Lower leg skin (tissue), 4 donors: ENCODE data around the gene CAB39L. TPM values are rescaled to one million over a fixed set of nuclear protein-coding genes. Genes with fewer than 3 reads are reported as not detected.

Source experiments
- DNase-seq, 2 donors: peaks; one replicate each; pipeline ENCODE4 v3.0.0-alpha.2; 2019; ENCODE audit warnings: low spot score in 2 of 2
- H3K4me3 ChIP-seq: fragments of 200-600 bp; sonication (generic); 2 replicates; pipeline ENCODE4 v1.5.1; 2017; ENCODE audit warnings: mild to moderate bottlenecking, low read depth; ENCODE audit not compliant: poor library complexity, severe bottlenecking
- POLR2A ChIP-seq, 2 donors: fragments of 450-650 bp; IDR thresholded peaks; one replicate each; pipeline ENCODE4 v1.6.1; 2016 to 2017; ENCODE audit warnings: antibody characterized with exemption in 2 of 2, mild to moderate bottlenecking in 1 of 2, moderate library complexity in 1 of 2
- WGBS, 2 donors: methylation state at CpG; one replicate each; pipeline ENCODE4 v1.1.5; 2018; 5-methylcytosine and 5-hydroxymethylcytosine counted together
- intact Hi-C: fragments of 100-400 bp; cut with DNase I; formaldehyde crosslinking; loops from one replicate; pipeline ENCODE4 v1.15.0; 2023; ENCODE audit warnings: low total_unique reads
- total RNA-seq, 4 donors: library from RNA; depleted of rRNA; stranded (reverse); fragments of >200 nt; gene quantifications; one replicate each; pipeline ENCODE4 v1.1.0, GENCODE V29; 2016
- TF ChIP-seq, protein P1 (sequence below), 3 donors: fragments of 450-650 bp; IDR thresholded peaks; one replicate each; pipeline ENCODE4 v1.5.1; 2016; ENCODE audit warnings: antibody characterized with exemption in 3 of 3, mild to moderate bottlenecking in 3 of 3, moderate library complexity in 2 of 3

The CAB39L gene
- total RNA-seq, 4 donors from 2014 or later = 14.9 to 31.1 (median 26.3) TPM

DNA sequence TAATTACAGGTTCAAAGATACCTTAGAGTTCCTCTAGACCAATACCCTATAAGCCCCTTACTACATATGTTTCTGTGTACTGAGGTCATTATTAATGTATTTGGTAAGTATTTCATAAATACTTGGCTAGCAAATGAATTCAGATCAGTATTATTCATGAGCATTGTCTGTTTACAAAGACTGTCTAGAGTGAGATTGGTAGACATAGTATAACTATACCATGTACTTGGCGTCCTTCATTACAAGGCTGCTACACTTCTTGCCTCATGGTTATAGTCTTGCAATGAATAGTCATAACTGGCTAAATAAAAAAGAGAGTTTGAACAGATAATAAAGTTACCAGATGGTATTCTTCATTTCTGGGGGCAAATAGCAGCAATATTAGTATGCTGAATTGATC lies 12.3 kb upstream of the CAB39L start:
- WGBS, 2 donors = 88 to 93% methylated on average over 1 of the region's 1 CpG
- DNase-seq = no peak
- TF ChIP-seq, protein P1, sequence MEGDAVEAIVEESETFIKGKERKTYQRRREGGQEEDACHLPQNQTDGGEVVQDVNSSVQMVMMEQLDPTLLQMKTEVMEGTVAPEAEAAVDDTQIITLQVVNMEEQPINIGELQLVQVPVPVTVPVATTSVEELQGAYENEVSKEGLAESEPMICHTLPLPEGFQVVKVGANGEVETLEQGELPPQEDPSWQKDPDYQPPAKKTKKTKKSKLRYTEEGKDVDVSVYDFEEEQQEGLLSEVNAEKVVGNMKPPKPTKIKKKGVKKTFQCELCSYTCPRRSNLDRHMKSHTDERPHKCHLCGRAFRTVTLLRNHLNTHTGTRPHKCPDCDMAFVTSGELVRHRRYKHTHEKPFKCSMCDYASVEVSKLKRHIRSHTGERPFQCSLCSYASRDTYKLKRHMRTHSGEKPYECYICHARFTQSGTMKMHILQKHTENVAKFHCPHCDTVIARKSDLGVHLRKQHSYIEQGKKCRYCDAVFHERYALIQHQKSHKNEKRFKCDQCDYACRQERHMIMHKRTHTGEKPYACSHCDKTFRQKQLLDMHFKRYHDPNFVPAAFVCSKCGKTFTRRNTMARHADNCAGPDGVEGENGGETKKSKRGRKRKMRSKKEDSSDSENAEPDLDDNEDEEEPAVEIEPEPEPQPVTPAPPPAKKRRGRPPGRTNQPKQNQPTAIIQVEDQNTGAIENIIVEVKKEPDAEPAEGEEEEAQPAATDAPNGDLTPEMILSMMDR (IDR thresholded peaks at IDR 0.05) = no peak
- no peak for TF ChIP-seq POLR2A (IDR thresholded peaks at IDR 0.05)
- intact Hi-C loops = no loop called here
- H3K4me3 ChIP-seq = no peak overlapping the region

DNA sequence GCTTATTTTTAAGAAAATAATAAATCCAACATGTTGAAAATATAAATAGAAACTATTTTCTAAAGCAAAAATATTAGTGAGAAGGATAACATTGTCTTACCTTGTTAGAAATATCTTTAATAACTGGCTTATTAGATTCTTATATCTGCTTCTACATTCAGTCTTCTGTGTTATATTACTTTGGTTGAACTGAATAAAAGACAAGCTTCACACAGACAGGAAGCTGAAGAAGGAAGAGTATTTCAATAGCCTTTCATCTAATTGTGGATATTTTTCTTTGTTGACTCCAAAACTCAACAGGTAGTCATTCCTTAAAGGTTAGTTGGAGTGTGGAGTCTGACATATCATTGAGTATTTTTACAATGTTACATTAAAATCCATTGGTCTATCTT lies 11.1 kb upstream of the CAB39L start:
- no peak for TF ChIP-seq POLR2A (IDR thresholded peaks at IDR 0.05)
- TF ChIP-seq, protein P1 (IDR thresholded peaks at IDR 0.05) = no peak
- DNase-seq = no peak
- no peak overlapping the region for H3K4me3 ChIP-seq
- intact Hi-C loops = no loop called here

DNA sequence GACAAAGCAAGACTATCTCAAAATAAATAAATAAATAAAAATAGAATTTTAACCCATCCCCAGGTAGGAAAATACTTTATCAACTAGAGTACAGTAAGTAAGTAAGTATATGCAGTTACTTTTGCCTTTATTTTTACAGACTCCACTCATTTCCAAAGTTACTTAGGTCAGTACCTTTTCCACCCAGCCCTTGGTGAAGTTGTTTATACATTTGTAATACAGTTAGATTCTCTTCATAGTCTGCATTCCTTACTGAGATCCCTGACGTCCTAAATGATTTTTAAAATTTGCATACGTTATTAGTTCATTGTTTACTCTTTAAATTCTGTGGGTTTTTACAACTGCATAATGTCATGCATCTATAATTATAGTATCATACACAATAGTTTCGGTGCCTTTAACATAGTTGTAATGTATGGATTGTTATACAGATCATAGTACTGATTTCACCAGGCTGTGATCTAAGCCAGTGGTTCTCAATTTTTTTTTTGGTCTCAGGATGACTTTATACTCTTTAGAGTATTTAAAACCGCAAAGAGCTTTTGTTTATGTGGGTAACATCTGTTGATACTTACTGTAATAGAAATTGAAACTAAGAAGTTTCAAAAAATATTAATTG lies 10.6 kb upstream of the CAB39L start:
- H3K4me3 ChIP-seq = no peak overlapping the region
- no peak for DNase-seq
- TF ChIP-seq, protein P1 (IDR thresholded peaks at IDR 0.05) = no peak
- no peak for TF ChIP-seq POLR2A (IDR thresholded peaks at IDR 0.05)
- intact Hi-C loops = no loop called here
- 58 to 64% methylated on average over 4 of the region's 4 CpGs for WGBS, 2 donors

DNA sequence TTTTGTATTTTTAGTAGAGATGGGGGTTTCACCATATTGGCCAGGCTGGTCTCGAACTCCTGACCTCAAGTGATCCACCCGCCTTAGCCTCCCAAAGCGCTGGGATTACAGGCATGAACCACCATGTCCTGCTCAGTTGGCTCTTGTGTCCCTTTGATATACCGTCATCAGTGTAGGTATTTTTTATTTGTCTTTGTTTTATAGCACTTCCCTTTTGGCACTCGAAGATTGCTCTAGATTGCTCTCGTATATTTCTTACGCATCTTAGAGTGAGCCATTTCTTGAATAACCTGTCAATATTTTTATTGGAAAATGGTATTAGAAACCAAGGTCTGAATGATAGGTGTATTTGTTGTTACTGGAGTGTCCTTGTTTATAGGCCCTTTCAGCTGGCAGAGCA lies 9.6 kb upstream of the CAB39L start:
- no peak for DNase-seq
- WGBS, 2 donors = 91 to 96% methylated on average over 7 of the region's 7 CpGs
- TF ChIP-seq, protein P1 (IDR thresholded peaks at IDR 0.05) = no peak
- no peak for TF ChIP-seq POLR2A (IDR thresholded peaks at IDR 0.05)
- intact Hi-C loops = no loop called here
- H3K4me3 ChIP-seq = no peak overlapping the region

DNA sequence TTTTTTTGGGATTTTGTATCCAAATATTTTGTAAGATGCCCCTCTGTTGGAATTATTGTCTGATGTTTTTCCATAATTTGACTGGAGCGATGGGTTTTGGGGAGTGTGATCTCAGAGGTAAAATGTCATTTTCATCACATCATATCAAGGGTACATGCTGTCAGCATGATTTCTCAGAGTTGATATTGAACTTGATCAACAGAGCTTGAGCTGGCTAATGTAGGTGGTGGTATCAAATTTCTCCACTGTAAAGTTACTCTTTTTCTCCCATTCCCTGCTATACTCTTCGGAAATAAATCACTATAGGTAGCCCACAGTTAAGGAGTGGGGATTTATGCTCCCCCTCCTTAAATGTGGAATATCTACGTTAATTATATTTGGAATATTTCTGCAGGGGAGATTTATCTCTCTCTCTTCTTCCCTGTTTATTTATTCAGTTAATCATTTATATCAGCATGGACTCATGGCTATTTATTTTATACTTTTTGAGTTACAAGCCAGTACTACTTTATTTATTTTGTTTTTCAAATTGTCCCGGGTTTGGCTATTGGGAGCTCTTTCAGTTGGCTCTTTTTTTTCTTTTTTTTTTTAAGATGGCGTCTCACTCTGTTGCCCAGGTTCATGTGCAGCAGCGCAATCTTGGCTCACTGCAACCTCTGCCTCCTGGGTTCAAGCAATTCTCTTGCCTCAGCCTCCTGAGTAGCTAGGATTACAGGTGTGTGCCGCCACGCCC lies 9.0 kb upstream of the CAB39L start:
- no peak overlapping the region for H3K4me3 ChIP-seq
- intact Hi-C loops = no loop called here
- 96 to 97% methylated on average over 8 of the region's 8 CpGs for WGBS, 2 donors
- DNase-seq = no peak
- TF ChIP-seq, protein P1 (IDR thresholded peaks at IDR 0.05) = no peak
- TF ChIP-seq POLR2A (IDR thresholded peaks at IDR 0.05) = no peak
